Keratinocyte (primary cell): Measurements from ENCODE around the gene ST3GAL6.

ENCODE experiments used
- EZH2 ChIP-seq: IDR thresholded peaks from one replicate; pipeline ENCODE4 v1.6.1; 2012; ENCODE audit warnings: inconsistent platforms, mild to moderate bottlenecking, low read length, moderate library complexity
- TF ChIP-seq, protein P1 (sequence below), 3 experiments: IDR thresholded peaks in 1 of 3; conservative IDR thresholded peaks in 1 of 3; optimal IDR thresholded peaks in 1 of 3; 2 replicates in 2 of 3; 3 replicates in 1 of 3; pipeline versions ENCODE3 to v1.5.1; 2011; ENCODE audit warnings: low read length in 3 of 3, mild to moderate bottlenecking in 3 of 3, moderate library complexity in 2 of 3, control low read depth in 1 of 3, inconsistent platforms in 1 of 3; ENCODE audit not compliant: insufficient read depth in 2 of 3; ENCODE audit errors: extremely low read depth in 1 of 3

DNA sequence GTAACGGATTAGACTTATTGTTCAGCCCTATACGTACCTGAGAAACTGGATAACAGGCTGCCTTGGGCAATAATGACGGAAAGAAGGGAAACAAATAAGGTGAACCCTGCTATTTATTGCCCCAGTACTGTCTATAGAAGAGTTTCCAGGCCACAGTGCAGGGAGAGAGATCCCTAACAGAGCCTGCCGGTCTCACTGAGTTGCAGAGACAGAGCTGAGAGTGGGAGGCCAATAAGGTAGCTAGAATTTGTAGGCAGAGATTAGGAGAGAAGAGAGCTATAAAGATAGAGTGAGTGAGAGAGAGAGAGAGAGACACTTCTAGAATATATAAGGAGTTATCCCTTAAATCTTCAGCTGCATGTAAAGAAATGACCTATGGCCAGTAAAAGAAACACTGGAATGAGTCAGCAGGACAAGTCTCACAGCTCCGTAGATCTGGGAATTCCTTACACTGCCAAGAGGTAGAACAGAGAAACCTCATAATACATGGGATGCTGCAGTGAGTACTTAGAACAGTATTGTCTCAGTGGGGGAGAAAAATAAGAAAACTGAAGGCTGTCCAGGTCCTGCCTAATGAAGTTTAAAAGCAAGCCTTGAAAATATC, 51.8 kb downstream of the ST3GAL6 start:
- TF ChIP-seq, protein P1, sequence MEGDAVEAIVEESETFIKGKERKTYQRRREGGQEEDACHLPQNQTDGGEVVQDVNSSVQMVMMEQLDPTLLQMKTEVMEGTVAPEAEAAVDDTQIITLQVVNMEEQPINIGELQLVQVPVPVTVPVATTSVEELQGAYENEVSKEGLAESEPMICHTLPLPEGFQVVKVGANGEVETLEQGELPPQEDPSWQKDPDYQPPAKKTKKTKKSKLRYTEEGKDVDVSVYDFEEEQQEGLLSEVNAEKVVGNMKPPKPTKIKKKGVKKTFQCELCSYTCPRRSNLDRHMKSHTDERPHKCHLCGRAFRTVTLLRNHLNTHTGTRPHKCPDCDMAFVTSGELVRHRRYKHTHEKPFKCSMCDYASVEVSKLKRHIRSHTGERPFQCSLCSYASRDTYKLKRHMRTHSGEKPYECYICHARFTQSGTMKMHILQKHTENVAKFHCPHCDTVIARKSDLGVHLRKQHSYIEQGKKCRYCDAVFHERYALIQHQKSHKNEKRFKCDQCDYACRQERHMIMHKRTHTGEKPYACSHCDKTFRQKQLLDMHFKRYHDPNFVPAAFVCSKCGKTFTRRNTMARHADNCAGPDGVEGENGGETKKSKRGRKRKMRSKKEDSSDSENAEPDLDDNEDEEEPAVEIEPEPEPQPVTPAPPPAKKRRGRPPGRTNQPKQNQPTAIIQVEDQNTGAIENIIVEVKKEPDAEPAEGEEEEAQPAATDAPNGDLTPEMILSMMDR (optimal IDR thresholded peaks at IDR 0.05 in 1 of 3, IDR thresholded peaks at IDR 0.05 in 1 of 3, conservative IDR thresholded peaks at IDR 0.05 in 1 of 3; ENCODE audit: extremely low read depth in 1 of 3, insufficient read depth in 2 of 3, low read length in 3 of 3) = no peak
- TF ChIP-seq EZH2 = no peak
